Activated CD4-positive, alpha-beta T cell treated with anti-CD3 and anti-CD28 coated beads, Interleukin-2, amount 10 ng/mL, durations not matched to agents 24 days and 14 days (primary cell): Measurements from ENCODE around the gene LHX5. TPM values are rescaled to one million over a fixed set of nuclear protein-coding genes. Genes with fewer than 3 reads are reported as not detected.
"Not testable (repeated sequence)": the region's sequence is repeated elsewhere in the genome, so short reads cannot be mapped to it uniquely, and the experiment has no call there.

Experiments
- DNase-seq: peaks from one replicate; pipeline ENCODE4 v3.0.0; 2022
- H3K27ac Mint-ChIP-seq: one replicate; pipeline ENCODE4 v1.8.0; 2022; ENCODE audit warnings: mild to moderate bottlenecking, mixed read lengths
- H3K27me3 Mint-ChIP-seq: one replicate; pipeline ENCODE4 v1.8.0; 2022; ENCODE audit warnings: mixed read lengths
- H3K36me3 Mint-ChIP-seq: one replicate; pipeline ENCODE4 v1.8.0; 2022; ENCODE audit warnings: low read depth, mild to moderate bottlenecking, mixed read lengths
- H3K4me1 Mint-ChIP-seq: one replicate; pipeline ENCODE4 v1.8.0; 2021; ENCODE audit warnings: mixed read lengths
- H3K4me3 Mint-ChIP-seq: one replicate; pipeline ENCODE4 v1.8.0; 2022; ENCODE audit warnings: mild to moderate bottlenecking, moderate library complexity, mixed read lengths
- H3K9me3 Mint-ChIP-seq: one replicate; pipeline ENCODE4 v1.8.0; 2021; ENCODE audit warnings: mixed read lengths
- intact Hi-C: fragments of 100-400 bp; cut with micrococcal nuclease; formaldehyde crosslinking; loops from one replicate; pipeline ENCODE4 v1.15.1; 2023
- total RNA-seq: library from RNA; stranded (reverse); gene quantifications from 2 replicates; pipeline ENCODE4 v1.2.3, GENCODE V29; 2022

LHX5 gene
- total RNA-seq, result not detected in 2 replicates

GRCh38 chr12:113471619-113472171 lies at the start of gene LHX5:
Gene LHX5, minus strand, starts transcription at chr12:113471871. Its CDS starts 373 bp downstream, at chr12:113471498.
- Mint-ChIP-seq H3K27ac (no peak within 1 kb of the TSS), H3K36me3 (peaks cover 3% of the 10 kb centered on the region), H3K4me3 (no peak within 1 kb of the TSS), H3K9me3 (peaks cover 5% of the 10 kb centered on the region), H3K4me1 (peaks cover 10% of the 10 kb centered on the region), H3K27me3 (peaks cover 74% of the 10 kb centered on the region)
- no peak for DNase-seq
- intact Hi-C loops, result loop anchor here (5.0 kb wide), 2 partner anchors 976 to 1211 kb away; partner anchors contain the start of gene TBX3

DNA sequence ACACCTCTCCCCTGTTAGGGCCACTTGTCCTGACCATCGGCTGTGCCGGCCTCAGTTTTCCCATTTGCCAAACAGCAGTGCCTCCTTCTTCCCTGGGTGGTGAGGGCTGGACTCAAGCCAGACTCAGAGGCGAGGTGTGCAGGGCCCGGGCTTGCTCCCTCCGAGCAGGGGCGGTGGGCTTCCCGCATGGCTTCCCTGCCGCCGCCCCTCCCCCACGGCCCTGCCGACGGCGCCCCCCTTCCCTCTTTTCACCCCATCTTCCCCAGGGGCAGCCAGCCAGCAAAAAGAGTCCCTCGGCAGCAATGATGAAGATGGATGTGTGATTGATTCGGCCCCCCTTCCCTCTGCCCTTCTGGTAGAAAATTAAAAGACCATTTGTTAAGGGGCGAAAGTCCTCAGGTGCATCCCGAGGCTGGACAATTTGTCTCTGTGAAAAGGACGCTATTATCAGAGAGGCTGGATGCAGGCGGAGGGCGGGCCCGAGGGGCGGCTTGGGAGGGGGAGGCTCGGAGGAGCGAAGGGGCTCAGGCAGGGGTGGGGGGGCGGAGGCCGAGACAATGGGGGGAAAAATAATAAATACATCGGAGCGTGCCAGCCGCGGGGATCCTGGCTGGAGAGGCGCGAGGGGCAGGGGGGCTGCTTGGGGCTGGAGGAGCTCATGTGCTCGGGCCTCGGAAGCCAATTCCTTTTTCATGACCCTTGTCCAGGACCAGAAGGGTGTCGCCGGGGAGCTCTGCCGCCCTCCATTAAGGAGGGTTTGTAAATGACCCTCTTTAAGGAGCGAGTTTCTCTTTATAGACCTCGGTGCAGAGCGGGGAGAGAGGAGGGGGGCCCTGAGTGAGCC lies 48.0 kb upstream of the LHX5 start:
- Mint-ChIP-seq H3K27me3 (peaks cover 55% of the 10 kb centered on the region), H3K4me1 (no peaks in the 10 kb centered on the region), H3K9me3 (no peaks in the 10 kb centered on the region), H3K27ac (no peak overlapping the region), H3K4me3 (no peak overlapping the region), H3K36me3 (no peaks in the 10 kb centered on the region)
- DNase-seq, result no peak
- intact Hi-C loops, result no loop called here

DNA sequence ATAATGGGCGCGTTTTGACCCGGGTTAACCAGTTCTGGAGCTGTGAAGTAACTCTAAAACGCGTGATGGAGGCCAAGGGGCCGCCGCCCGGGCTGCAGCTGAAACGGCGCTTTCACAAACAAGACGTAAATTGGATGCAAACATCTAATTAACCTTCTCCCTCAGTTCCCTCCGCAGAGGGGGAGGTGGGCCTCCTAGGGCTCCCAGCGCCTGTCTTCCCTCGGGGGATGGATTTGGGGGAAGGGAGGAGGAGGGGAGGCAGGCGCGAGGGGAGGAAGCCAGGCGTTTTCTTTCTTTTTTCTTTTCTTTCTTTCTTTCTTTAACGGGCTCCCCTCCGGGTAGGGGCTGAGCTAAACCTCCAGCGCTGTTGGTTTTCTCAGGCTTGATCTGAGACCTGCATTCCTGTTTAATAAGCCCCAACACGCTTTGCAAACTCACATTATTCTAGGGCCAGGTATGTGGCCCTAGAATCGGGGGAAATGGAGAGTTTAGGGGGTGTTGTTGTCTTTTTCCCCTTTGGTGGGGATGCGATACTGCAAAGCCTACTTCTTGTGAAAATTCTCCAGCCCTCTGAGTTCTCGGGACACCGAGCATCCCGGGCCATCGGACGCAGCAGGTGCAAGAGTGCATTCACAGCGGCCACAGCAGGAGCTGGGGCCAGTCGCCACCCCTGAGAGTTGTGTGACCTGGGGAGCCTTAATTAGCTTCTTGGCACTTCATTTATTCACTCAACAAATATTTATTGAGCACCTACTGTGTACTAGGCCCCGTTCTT lies 43.6 kb upstream of the LHX5 start:
- Mint-ChIP-seq H3K9me3 (no peaks in the 10 kb centered on the region), H3K4me3 (no peak overlapping the region), H3K36me3 (no peaks in the 10 kb centered on the region), H3K27ac (no peak overlapping the region), H3K27me3 (peaks cover 51% of the 10 kb centered on the region), H3K4me1 (no peaks in the 10 kb centered on the region)
- DNase-seq, result no peak
- intact Hi-C loops, result no loop called here

GRCh38 chr12:113514602-113515001 lies 42.9 kb upstream of the LHX5 start:
- DNase-seq, result no peak
- intact Hi-C loops, result no loop called here
- no peaks in the 10 kb centered on the region for H3K4me1 Mint-ChIP-seq
- H3K36me3 Mint-ChIP-seq, result no peaks in the 10 kb centered on the region
- H3K9me3 Mint-ChIP-seq, result no peaks in the 10 kb centered on the region
- H3K27ac Mint-ChIP-seq, result no peak overlapping the region
- no peak overlapping the region for H3K4me3 Mint-ChIP-seq
- H3K27me3 Mint-ChIP-seq, result peaks cover 48% of the 10 kb centered on the region

DNA sequence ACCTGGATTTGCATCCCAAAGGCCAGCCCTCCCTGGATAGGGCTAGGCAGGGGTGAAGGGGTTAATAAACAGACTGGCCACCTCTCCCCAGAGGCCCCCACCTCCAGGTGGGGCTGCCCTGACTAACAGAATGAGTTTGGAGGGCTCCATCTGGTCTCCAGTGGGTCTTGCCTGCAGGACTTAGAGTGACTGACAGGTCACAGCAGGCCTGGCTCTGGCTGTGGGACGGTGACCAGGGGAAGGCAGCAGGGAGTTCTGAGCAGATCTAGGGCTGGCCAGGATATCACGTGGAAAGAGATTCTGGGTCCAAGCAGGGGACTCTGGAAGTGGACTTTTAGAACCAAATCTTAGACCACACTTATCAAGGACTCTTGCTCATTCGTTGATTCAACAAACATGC lies 40.9 kb upstream of the LHX5 start:
- no peak for DNase-seq
- H3K27ac Mint-ChIP-seq, result no peak overlapping the region
- H3K36me3 Mint-ChIP-seq, result no peaks in the 10 kb centered on the region
- H3K27me3 Mint-ChIP-seq, result peaks cover 36% of the 10 kb centered on the region
- H3K4me1 Mint-ChIP-seq, result no peaks in the 10 kb centered on the region
- intact Hi-C loops, result no loop called here
- H3K9me3 Mint-ChIP-seq, result no peaks in the 10 kb centered on the region
- no peak overlapping the region for H3K4me3 Mint-ChIP-seq

- Mint-ChIP-seq H3K27me3 (peaks cover 3% of the 10 kb centered on the region), H3K27ac (no peak overlapping the region), H3K36me3 (no peaks in the 10 kb centered on the region), H3K4me1 (no peaks in the 10 kb centered on the region), H3K4me3 (no peak overlapping the region), H3K9me3 (no peaks in the 10 kb centered on the region)
- intact Hi-C loops, result no loop called here
- no peak for DNase-seq
These were observed 35.2 kb upstream of the LHX5 start for GRCh38 chr12:113506867-113507266.

GRCh38 chr12:113505941-113506340 lies 34.3 kb upstream of the LHX5 start:
- Mint-ChIP-seq H3K9me3 (no peaks in the 10 kb centered on the region), H3K27ac (no peak overlapping the region), H3K4me3 (no peak overlapping the region), H3K36me3 (no peaks in the 10 kb centered on the region), H3K27me3 (peaks cover 7% of the 10 kb centered on the region), H3K4me1 (no peaks in the 10 kb centered on the region)
- intact Hi-C loops, result no loop called here
- no peak for DNase-seq

DNA sequence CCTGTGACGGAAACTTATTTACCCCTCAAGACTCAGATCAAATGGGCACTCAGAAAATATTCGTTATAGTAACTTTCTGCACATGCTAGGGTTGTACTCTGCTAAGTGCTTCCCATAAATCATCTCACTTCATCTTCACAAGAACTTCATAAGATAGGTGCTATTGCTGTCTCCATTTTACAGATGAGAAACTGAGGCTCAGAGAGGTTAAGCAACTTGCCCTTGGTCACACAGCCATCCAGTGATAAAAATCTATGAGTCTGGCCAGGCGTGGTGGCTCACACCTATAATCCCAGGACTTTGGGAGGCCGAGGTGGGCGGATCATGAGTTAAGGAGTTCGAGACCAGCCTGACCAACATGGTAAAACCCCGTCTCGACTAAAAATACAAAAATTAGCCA lies 33.2 kb upstream of the LHX5 start:
- DNase-seq, result no peak

GRCh38 chr12:113500782-113501311 lies 29.2 kb upstream of the LHX5 start:
- peaks cover 14% of the 10 kb centered on the region for H3K27me3 Mint-ChIP-seq
- no peaks in the 10 kb centered on the region for H3K4me1 Mint-ChIP-seq
- H3K27ac Mint-ChIP-seq, result no peak overlapping the region
- no peaks in the 10 kb centered on the region for H3K9me3 Mint-ChIP-seq
- DNase-seq, result no peak
- intact Hi-C loops, result no loop called here
- H3K4me3 Mint-ChIP-seq, result no peak overlapping the region
- H3K36me3 Mint-ChIP-seq, result no peaks in the 10 kb centered on the region

More for the DNA sequence above, 33.2 kb upstream of the LHX5 start:
- no peaks in the 10 kb centered on the region for H3K9me3 Mint-ChIP-seq
- no peak overlapping the region for H3K4me3 Mint-ChIP-seq
- H3K36me3 Mint-ChIP-seq, result no peaks in the 10 kb centered on the region
- no peaks in the 10 kb centered on the region for H3K4me1 Mint-ChIP-seq
- H3K27me3 Mint-ChIP-seq, result peaks cover 15% of the 10 kb centered on the region
- no peak overlapping the region for H3K27ac Mint-ChIP-seq
- intact Hi-C loops, result no loop called here

GRCh38 chr12:113500306-113500675 lies 28.6 kb upstream of the LHX5 start:
- Mint-ChIP-seq H3K27me3 (peaks cover 14% of the 10 kb centered on the region), H3K36me3 (no peaks in the 10 kb centered on the region), H3K4me3 (no peak overlapping the region), H3K27ac (no peak overlapping the region), H3K9me3 (no peaks in the 10 kb centered on the region), H3K4me1 (no peaks in the 10 kb centered on the region)
- DNase-seq, result no peak
- intact Hi-C loops, result no loop called here

DNA sequence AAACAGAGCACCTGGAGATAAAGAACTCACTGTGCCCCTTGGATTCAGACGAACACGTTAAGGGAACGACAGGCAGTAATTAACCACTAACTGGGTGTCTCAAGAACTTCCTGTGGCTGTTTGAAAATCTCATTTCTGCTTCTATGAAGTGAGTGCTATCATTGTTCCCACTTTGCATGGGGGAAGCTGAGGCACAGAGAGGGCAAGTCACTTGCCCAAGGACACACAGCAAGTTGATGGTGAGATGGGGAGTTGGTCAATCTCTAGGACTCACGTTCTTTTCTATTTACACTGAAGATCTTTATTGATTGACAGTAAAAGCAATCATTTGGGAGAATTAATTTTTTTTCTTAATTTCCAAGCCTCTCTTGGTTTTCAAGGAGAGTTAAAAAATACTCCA lies 26.8 kb upstream of the LHX5 start:
- no peaks in the 10 kb centered on the region for H3K4me1 Mint-ChIP-seq
- H3K9me3 Mint-ChIP-seq, result no peaks in the 10 kb centered on the region
- no peaks in the 10 kb centered on the region for H3K36me3 Mint-ChIP-seq
- no peak overlapping the region for H3K27ac Mint-ChIP-seq
- intact Hi-C loops, result no loop called here
- peaks cover 14% of the 10 kb centered on the region for H3K27me3 Mint-ChIP-seq
- no peak for DNase-seq
- no peak overlapping the region for H3K4me3 Mint-ChIP-seq

DNA sequence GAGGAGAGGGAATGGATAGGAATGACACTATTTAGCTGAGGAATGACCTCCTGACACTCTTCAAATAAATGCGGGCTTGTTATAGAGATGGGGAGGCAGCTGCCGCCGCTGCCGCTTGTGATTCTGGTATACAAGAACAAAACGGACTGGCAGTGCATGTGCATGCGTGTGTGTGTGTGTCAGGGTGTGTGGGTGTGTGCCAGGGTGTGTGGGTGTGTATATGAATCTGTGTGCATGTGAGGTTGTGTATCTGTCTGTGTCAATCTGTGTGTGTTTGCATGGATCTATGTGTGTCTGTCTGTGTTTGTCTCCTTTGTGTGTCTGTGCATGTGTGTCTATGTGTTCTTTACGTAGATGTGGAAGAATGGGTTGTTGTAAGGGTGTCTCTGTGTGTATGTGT lies 26.0 kb upstream of the LHX5 start:
- no peak overlapping the region for H3K4me3 Mint-ChIP-seq
- no peak for DNase-seq
- intact Hi-C loops, result no loop called here
- H3K36me3 Mint-ChIP-seq, result no peaks in the 10 kb centered on the region
- no peaks in the 10 kb centered on the region for H3K4me1 Mint-ChIP-seq
- no peaks in the 10 kb centered on the region for H3K9me3 Mint-ChIP-seq
- peaks cover 14% of the 10 kb centered on the region for H3K27me3 Mint-ChIP-seq
- no peak overlapping the region for H3K27ac Mint-ChIP-seq

- H3K27ac Mint-ChIP-seq, intact Hi-C loops, H3K9me3 Mint-ChIP-seq, DNase-seq, H3K4me3 Mint-ChIP-seq, H3K36me3 Mint-ChIP-seq, H3K4me1 Mint-ChIP-seq: not testable (repeated sequence)
- peaks cover 10% of the 10 kb centered on the region for H3K27me3 Mint-ChIP-seq
These were observed 24.3 kb upstream of the LHX5 start for GRCh38 chr12:113495941-113496340.

DNA sequence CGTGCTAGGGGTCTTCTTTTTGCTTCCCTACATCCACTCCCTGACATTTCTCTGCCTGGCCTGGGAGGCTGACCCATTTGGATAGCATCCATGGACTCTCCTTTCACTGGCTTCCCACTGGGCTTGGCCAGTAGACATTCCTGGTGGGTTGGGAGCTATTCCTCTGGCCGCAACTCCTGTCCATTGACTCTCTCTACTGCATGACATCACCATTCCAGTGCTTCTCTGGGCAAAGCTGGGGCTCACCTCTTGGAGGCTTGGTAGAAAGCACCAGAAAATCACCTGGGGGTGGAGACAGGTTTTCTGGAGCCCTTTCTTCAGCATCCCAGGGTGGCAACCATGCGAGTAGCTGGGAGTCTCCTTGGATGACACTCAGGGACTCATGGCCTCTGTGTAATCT lies 16.7 kb upstream of the LHX5 start:
- no peak overlapping the region for H3K27ac Mint-ChIP-seq
- H3K27me3 Mint-ChIP-seq, result peaks cover 1% of the 10 kb centered on the region

More for the DNA sequence above, 16.7 kb upstream of the LHX5 start:
- intact Hi-C loops, result no loop called here
- H3K9me3 Mint-ChIP-seq, result no peaks in the 10 kb centered on the region
- no peak overlapping the region for H3K4me3 Mint-ChIP-seq
- no peaks in the 10 kb centered on the region for H3K4me1 Mint-ChIP-seq
- H3K36me3 Mint-ChIP-seq, result no peaks in the 10 kb centered on the region
- DNase-seq, result no peak
